HFFc6 (cell line): Measurements from ENCODE around the gene PLA2G2A. TPM values are rescaled to one million over a fixed set of nuclear protein-coding genes. Genes with fewer than 3 reads are reported as not detected.

Experiments used
- DNase-seq: peaks from one replicate; pipeline ENCODE4 v3.0.0-alpha.2; 2018
- H3K27ac Mint-ChIP-seq: 2 replicates; pipeline ENCODE4 v1.8.0; 2020; ENCODE audit warnings: mild to moderate bottlenecking, mixed read lengths
- H3K27me3 Mint-ChIP-seq: 2 replicates; pipeline ENCODE4 v1.8.0; 2021; ENCODE audit warnings: mild to moderate bottlenecking, moderate library complexity, mixed read lengths; ENCODE audit not compliant: insufficient read depth
- H3K36me3 Mint-ChIP-seq: 2 replicates; pipeline ENCODE4 v1.8.0; 2021; ENCODE audit warnings: low read depth, mixed read lengths
- H3K4me1 Mint-ChIP-seq: 2 replicates; pipeline ENCODE4 v1.8.0; 2020; ENCODE audit warnings: low read depth, mixed read lengths
- H3K4me3 Mint-ChIP-seq: 2 replicates; pipeline ENCODE4 v1.8.0; 2020; ENCODE audit warnings: mild to moderate bottlenecking, moderate library complexity, mixed read lengths
- H3K9me3 Mint-ChIP-seq: 2 replicates; pipeline ENCODE4 v1.8.0; 2020; ENCODE audit warnings: mild to moderate bottlenecking, mixed read lengths
- total RNA-seq, 6 experiments: library from RNA; stranded (reverse); fragmentation: NEBNext Ultra II Directional; extraction: Animal tissue kit (Norgen Biotek cat#: 25700); gene quantifications; 2 replicates in 1 of 6; 3 replicates in 5 of 6; pipeline ENCODE4 v1.2.3, GENCODE V29; 2021
- TF ChIP-seq, protein P1 (sequence below): fragments of 200-600 bp; sonication (generic); IDR thresholded peaks from 2 replicates; pipeline ENCODE4 v1.5.0; 2021; ENCODE audit warnings: antibody characterized with exemption, mild to moderate bottlenecking

The PLA2G2A gene
- total RNA-seq, 6 experiments from 2014 or later = not detected

DNA sequence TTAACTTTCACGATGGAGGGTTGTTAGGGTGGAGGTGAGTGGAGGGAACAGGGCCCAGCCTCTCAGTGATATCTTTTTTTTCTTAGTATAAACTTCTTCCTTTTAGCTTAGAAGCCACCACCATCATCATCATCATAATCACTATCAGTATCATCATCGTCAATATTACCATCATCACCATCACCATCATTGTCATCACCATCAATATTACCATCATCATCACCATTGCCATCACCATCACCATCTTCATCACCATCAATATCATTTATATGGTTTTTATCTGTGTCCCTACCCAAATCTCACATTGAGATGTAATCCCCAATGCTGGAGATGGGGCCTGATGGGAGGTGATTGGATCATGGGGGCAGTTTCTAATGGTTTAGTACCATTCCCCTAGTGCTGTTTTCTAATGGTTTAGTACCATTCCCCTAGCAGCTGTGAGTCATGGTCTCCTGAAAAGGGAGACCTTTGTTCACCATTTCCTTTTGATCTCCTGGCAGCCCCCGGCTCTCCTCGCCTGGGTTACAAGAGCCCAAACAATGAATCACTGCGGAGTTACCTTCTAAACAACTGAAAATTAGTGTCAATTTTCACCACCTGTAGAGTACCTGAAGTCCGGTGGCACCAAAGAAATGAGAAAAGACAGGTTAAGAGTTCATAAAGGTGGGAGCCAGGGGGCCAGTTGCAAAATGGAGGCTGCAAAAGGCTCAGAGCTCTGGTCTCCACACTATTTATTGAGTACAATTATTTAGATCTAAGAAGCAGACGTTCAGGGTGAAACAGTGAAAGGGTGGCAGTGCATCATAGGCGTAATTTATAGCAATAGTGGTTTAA, 52.9 kb downstream of the PLA2G2A start:
- Mint-ChIP-seq H3K9me3 (peaks cover 12% of the 10 kb centered on the region), H3K27ac (no peak overlapping the region), H3K36me3 (no peaks in the 10 kb centered on the region), H3K4me3 (no peak overlapping the region), H3K4me1 (no peaks in the 10 kb centered on the region), H3K27me3 (peaks cover 21% of the 10 kb centered on the region)
- no peak for DNase-seq
- TF ChIP-seq, protein P1, sequence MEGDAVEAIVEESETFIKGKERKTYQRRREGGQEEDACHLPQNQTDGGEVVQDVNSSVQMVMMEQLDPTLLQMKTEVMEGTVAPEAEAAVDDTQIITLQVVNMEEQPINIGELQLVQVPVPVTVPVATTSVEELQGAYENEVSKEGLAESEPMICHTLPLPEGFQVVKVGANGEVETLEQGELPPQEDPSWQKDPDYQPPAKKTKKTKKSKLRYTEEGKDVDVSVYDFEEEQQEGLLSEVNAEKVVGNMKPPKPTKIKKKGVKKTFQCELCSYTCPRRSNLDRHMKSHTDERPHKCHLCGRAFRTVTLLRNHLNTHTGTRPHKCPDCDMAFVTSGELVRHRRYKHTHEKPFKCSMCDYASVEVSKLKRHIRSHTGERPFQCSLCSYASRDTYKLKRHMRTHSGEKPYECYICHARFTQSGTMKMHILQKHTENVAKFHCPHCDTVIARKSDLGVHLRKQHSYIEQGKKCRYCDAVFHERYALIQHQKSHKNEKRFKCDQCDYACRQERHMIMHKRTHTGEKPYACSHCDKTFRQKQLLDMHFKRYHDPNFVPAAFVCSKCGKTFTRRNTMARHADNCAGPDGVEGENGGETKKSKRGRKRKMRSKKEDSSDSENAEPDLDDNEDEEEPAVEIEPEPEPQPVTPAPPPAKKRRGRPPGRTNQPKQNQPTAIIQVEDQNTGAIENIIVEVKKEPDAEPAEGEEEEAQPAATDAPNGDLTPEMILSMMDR = no peak

Other genes starting within 250 kb of the PLA2G2A start
- gene TMCO4, start 179.7 kb downstream of the PLA2G2A start, total RNA-seq = 10 to 100 TPM; 17.4 to 30.6 (median 27.8) TPM
- gene RNF186, start 164.3 kb downstream of the PLA2G2A start, total RNA-seq = not detected
- 1 to 10 TPM; 5.4 to 8.3 (median 7.5) TPM for gene OTUD3, start 97.2 kb downstream of the PLA2G2A start, total RNA-seq
- not detected for gene PLA2G2E, start 56.0 kb downstream of the PLA2G2A start, total RNA-seq
- not detected for gene PLA2G5, start 90.6 kb upstream of the PLA2G2A start, total RNA-seq
- not detected for gene PLA2G2D, start 139.9 kb upstream of the PLA2G2A start, total RNA-seq
- gene PLA2G2F, start 159.7 kb upstream of the PLA2G2A start, total RNA-seq = not detected
- gene UBXN10, start 206.5 kb upstream of the PLA2G2A start, total RNA-seq = not detected
- gene PLA2G2C, start 206.9 kb upstream of the PLA2G2A start, total RNA-seq = not detected